K562 (cell line): ENCODE data around the gene BPNT1. TPM values are rescaled to one million over a fixed set of nuclear protein-coding genes. Genes with fewer than 3 reads are reported as not detected.

Experiments
- CHAMP1 ChIP-seq: fragments of 450-650 bp; IDR thresholded peaks from 2 replicates; pipeline ENCODE4 v1.6.1; 2016; ENCODE audit warnings: mild to moderate bottlenecking
- ELF4 ChIP-seq: fragments of 450-650 bp; formaldehyde crosslinking; IDR thresholded peaks from 2 replicates; pipeline ENCODE4 v1.4.0; 2022; ENCODE audit warnings: missing genetic modification characterization
- GATAD2B ChIP-seq: fragments of 450-650 bp; IDR thresholded peaks from 2 replicates; pipeline ENCODE4 v1.6.1; 2017; ENCODE audit warnings: mild to moderate bottlenecking, borderline replicate concordance
- HDAC3 ChIP-seq: fragments of 450-650 bp; IDR thresholded peaks from 2 replicates; pipeline ENCODE4 v1.6.1; 2018; ENCODE audit warnings: borderline replicate concordance, mild to moderate bottlenecking, moderate library complexity; ENCODE audit not compliant: partially characterized antibody
- PCBP2 ChIP-seq: fragments of 200-400 bp; formaldehyde crosslinking; IDR thresholded peaks from 2 replicates; pipeline ENCODE4 v1.6.1; 2018; ENCODE audit warnings: low read length, low read depth, mild to moderate bottlenecking, moderate library complexity; ENCODE audit not compliant: poor library complexity, severe bottlenecking
- POLR3A ChIP-seq: IDR thresholded peaks from 2 replicates; pipeline ENCODE4 v1.6.1; 2011; ENCODE audit warnings: borderline replicate concordance, mild to moderate bottlenecking, moderate library complexity; ENCODE audit not compliant: insufficient read length, insufficient read depth; ENCODE audit errors: extremely low read depth
- TRIM24 ChIP-seq, 2 experiments: fragments of 450-650 bp; IDR thresholded peaks; 2 replicates each; pipeline ENCODE4 v1.6.1; 2016
- ZNF232 ChIP-seq: sonication (generic); formaldehyde crosslinking; IDR thresholded peaks from 2 replicates; pipeline ENCODE4 v1.8.0; 2022; ENCODE audit warnings: mild to moderate bottlenecking, missing genetic modification reagents
- ZNF668 ChIP-seq: fragments of 250-450 bp; sonication (Bioruptor Pico); IDR thresholded peaks from 2 replicates; pipeline ENCODE4 v1.8.0; 2022; ENCODE audit warnings: mild to moderate bottlenecking, inconsistent platforms
- polyA plus RNA-seq, 8 experiments: library from polyadenylated mRNA; depleted of rRNA in 4 of 8; stranded (reverse) in 5 of 8; unstranded in 3 of 8; fragments of >200 nt; fragmentation: Nextera tagmentation in 2 of 8; fragmentation: Illumina TruSeq in 1 of 8; extraction: Ambion mirVana in 2 of 8; extraction: Trizol in 1 of 8; gene quantifications; 2 replicates each; pipeline versions ENCODE4 v1.2.1 to v1.2.3, GENCODE V29; 2011 to 2014; ENCODE audit warnings: inconsistent platforms in 1 of 8, missing spikeins in 1 of 8
- total RNA-seq, 7 experiments: library from RNA; depleted of rRNA in 6 of 7; stranded (reverse); fragments of >200 nt in 6 of 7; fragmentation: Illumina TruSeq in 2 of 7; extraction: Trizol in 2 of 7; gene quantifications; 2 replicates each; pipeline versions ENCODE4 v1.2.1 to v1.2.3, GENCODE V29; 2011 to 2021; ENCODE audit warnings: low replicate concordance in 1 of 7
- TF ChIP-seq, protein P1 (sequence below), 2 experiments: IDR thresholded peaks in 1 of 2; conservative IDR thresholded peaks in 1 of 2; 2 replicates each; pipeline ENCODE4 v1.6.1; 2016; ENCODE audit warnings: low read depth in 2 of 2, mild to moderate bottlenecking in 1 of 2, missing compliant biosample characterization in 1 of 2, missing genetic modification characterization in 1 of 2, moderate library complexity in 1 of 2
- TF ChIP-seq, protein P2 (sequence below): fragments of 200-400 bp; formaldehyde crosslinking; IDR thresholded peaks from 2 replicates; pipeline ENCODE4 v1.6.1; 2017; ENCODE audit warnings: mild to moderate bottlenecking, low read depth, low read length, moderate library complexity

The BPNT1 gene
- total and polyA plus RNA-seq, 9 of the 15 experiments (the other 6 are each of a cell fraction or from before 2014, with no cell fraction given), result 30.2 to 73.8 (median 40.5) TPM

DNA sequence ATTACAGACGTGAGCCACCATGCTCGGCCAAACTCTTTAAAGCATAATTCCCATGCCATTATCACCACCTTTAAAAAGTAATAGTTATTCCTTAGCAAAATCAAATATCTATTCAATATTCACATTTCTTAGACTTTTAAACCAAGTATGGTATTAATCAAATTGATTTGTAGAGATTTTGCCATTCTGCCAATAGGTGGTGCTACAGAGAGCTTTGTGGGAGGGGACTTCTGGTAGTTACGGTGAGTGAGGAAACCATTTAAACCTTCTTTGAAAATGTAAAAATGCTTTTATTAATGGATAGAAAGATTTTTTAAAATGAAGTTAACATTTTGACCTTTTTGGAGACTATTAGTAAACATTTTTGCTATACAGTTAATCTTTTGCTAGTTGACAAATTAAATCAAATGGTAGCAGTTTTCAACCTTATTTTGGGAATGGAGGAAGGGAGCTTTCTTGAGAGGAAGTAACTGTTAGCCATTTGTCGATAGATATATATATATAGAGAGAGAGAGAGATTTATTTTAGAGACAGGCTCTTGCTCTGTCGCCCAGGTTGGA is 23.6 kb upstream of the BPNT1 start (continued):
- TF ChIP-seq, protein P1, sequence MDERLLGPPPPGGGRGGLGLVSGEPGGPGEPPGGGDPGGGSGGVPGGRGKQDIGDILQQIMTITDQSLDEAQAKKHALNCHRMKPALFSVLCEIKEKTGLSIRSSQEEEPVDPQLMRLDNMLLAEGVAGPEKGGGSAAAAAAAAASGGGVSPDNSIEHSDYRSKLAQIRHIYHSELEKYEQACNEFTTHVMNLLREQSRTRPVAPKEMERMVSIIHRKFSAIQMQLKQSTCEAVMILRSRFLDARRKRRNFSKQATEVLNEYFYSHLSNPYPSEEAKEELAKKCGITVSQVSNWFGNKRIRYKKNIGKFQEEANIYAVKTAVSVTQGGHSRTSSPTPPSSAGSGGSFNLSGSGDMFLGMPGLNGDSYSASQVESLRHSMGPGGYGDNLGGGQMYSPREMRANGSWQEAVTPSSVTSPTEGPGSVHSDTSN (CRISPR knock-in tag; IDR thresholded peaks at IDR 0.05; ENCODE audit: low read depth), result no peak
- TF ChIP-seq, protein P1 (tag; conservative IDR thresholded peaks at IDR 0.05; ENCODE audit: low read depth), result peak; percentile 58
- no peak for TF ChIP-seq TRIM24 (IDR thresholded peaks at IDR 0.05)
- no peak for TF ChIP-seq ZNF232 (CRISPR knock-in tag)
- no peak for TF ChIP-seq ZNF668 (CRISPR knock-in tag)
- TF ChIP-seq PCBP2, result no peak
- no peak for TF ChIP-seq HDAC3
- no peak for TF ChIP-seq ELF4 (CRISPR knock-in tag)
- TF ChIP-seq CHAMP1, result peak; percentile 53; the same call in 1 of the 2 replicates
- TF ChIP-seq POLR3A, result no peak
- TF ChIP-seq, protein P2, sequence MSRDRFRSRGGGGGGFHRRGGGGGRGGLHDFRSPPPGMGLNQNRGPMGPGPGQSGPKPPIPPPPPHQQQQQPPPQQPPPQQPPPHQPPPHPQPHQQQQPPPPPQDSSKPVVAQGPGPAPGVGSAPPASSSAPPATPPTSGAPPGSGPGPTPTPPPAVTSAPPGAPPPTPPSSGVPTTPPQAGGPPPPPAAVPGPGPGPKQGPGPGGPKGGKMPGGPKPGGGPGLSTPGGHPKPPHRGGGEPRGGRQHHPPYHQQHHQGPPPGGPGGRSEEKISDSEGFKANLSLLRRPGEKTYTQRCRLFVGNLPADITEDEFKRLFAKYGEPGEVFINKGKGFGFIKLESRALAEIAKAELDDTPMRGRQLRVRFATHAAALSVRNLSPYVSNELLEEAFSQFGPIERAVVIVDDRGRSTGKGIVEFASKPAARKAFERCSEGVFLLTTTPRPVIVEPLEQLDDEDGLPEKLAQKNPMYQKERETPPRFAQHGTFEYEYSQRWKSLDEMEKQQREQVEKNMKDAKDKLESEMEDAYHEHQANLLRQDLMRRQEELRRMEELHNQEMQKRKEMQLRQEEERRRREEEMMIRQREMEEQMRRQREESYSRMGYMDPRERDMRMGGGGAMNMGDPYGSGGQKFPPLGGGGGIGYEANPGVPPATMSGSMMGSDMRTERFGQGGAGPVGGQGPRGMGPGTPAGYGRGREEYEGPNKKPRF, result no peak
- TF ChIP-seq GATAD2B, result 0 out of 2 replicates have a peak, but pooled peaks have one; percentile 26
